ENCODE data around the gene PCSK5. TPM values are rescaled to one million over a fixed set of nuclear protein-coding genes. Genes with fewer than 3 reads are reported as not detected.

Gene PCSK5
- total RNA-seq, 1 experiment from 2014 or later: 13.3 TPM

DNA sequence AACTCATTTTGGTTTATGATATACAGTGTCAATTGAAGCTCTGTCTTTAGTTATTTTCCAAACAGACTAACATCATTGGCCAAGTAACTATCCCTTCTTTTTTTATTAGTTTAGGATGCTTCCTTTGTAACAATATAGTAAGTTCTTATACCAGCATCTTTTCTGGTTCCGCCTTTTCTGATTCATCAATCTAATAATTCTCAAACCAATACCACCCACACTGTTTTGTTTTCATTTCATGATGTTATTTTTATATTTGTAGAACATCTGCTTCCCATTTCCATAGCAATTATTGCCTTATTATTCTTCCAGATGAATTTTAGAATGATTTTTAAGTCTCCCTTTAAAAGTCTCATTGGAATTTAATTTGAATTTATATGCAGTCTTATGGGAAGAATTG lies 285.7 kb downstream of the PCSK5 start:
- DNase-seq (ENCODE audit: extremely low read depth, low read depth): no peak

DNA sequence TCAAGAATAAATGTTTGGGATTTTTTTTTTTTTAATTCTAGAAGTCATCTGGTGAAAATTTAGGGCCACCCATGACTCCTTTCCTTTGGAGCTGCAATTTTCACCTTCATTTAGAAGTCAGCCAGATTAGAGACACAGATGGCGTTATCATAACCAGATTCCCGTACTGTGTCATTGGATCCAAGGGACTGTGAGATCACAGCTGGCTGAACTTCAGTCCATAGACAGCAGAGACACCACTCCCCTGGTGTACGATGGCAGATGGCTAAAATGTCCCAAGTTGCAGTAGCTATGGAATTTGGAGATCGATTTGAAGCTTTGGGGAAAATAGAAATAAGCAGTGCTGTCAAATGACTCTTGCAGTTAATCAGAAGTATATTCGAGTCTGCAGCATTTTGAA lies 287.5 kb downstream of the PCSK5 start:
- no peak for DNase-seq (ENCODE audit: extremely low read depth, low read depth)

DNA sequence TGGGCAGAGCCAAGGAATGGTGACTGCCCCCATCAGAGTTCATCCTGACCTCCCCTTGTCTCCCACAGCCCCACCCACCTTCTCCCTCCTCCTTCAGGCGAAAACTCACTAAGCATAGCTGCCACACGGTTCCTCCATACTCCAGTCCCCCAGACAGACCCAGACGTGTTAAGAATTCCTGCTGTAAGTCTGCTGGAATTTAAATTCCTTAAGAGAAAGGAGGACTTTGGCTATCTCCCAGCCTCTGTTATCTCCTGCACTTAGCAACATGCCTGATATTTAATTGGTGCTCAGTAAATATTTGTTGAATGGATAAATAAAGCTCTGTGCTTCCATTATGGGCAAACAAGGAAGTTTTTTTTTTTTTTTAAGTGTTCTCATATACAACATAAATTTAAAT lies 290.1 kb downstream of the PCSK5 start:
- no peak for DNase-seq (ENCODE audit: extremely low read depth, low read depth)

DNA sequence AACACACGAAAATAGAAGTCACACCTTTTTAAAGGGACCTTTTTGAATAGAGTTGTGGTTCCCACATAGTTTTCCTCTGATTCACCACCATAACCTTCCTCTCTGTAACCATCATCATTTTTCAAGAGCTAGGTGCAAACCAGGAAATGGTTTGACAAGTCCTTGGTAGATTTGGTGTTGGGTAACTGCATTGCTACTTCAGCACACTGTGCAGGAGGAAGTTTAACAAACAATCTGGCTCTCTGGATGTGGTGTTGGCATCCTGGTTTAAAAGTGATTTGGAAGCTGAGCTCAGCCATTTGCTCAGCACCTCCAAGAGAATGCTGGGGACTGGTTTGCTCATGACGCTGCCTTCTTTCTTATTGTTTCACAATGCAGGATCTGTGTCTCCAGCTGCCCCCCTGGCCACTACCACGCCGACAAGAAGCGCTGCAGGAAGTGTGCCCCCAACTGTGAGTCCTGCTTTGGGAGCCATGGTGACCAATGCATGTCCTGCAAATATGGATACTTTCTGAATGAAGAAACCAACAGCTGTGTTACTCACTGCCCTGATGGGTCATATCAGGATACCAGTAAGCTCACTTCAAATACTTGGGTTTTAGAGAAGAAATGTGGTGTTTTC lies 290.7 kb downstream of the PCSK5 start:
- peak; percentile 5 for DNase-seq (ENCODE audit: extremely low read depth, low read depth)

DNA sequence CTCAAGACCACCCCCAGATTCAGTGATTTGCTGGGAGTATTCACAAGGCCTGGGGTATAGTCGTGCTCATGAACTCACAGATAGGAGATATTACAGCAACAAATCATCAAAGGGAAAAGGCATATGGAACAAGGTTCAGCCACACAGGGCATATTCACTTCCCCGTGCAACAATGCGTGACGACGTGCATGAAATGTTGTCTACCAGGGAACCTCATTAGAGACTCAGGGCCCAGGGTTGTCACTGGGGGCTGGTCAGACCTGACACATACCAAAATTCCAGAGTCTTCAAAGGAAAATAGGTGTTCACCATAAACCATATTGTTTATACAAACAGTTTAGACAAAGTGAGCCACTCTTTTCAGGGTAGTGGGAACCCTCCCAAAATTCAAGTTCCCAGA lies 291.3 kb downstream of the PCSK5 start:
- DNase-seq (ENCODE audit: extremely low read depth, low read depth): no peak

DNA sequence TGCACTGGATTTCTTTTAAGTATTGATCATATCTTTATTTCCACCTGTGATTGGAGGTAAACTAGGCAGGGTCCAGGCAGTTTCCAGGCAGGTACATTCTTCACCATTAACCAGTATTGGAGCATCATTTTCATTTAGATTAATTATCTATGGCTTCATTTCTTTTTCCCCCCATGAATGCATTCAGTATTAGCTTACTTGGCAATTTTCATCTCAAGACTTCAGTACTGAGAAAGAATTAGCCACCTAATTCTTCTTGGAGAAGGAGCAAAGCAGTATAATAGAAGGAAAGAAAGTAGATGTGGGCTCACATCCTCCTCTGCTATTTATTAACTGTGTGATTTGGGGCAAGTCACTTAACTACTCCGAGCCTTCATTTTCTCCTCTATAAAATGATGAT lies 295.0 kb downstream of the PCSK5 start:
- DNase-seq (ENCODE audit: extremely low read depth, low read depth): no peak

DNA sequence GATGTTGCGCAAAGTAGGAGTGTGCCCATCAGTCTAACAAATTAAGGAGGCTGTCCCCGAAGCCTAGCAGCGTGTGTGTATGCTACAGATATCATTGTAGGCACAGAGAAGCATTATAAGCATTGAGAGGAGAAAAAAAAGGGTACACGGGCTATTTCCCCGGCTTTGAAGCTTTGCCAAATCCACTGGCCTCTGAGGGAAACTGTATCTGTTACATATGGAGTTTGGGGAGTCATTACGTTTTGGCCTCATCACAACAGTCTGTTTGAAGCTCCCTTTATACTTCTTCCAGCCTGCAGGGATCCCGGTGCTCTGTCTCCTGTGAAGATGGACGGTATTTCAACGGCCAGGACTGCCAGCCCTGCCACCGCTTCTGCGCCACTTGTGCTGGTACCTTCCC lies 297.8 kb downstream of the PCSK5 start:
- no peak for DNase-seq (ENCODE audit: extremely low read depth, low read depth)

DNA sequence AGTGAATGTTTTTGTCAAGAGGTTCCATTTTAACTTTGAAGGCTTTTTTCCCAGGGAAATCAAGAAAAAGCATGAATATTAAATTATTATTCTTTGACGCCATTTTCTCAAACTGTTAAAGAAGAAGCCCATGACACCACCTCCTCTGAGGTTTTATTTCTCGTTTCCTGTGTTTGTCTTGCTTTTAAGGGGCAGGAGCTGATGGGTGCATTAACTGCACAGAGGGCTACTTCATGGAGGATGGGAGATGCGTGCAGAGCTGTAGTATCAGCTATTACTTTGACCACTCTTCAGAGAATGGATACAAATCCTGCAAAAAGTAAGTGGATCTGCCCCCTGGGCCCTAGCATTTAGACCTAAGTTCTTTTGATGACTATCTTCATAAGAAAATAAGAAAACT lies 298.4 kb downstream of the PCSK5 start:
- no peak for DNase-seq (ENCODE audit: extremely low read depth, low read depth)

DNA sequence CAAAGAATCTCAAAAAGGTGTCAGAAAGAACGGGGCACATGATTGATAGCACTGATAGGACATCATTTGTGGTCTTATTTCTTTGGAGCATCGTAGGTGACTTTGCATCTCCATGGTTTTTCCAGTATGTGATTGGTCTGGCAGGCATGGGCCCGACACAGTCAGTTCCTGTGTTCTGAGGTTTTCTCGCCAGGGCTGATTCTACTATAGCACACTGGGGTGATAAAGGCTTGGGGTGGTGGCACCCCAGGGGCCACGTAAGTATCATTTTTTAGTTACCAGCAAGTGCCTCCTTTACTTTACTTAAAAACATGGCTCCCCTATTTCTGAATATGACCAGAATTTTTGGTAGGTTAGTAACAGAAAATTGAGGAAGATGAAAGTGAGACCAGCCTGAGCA lies 301.0 kb downstream of the PCSK5 start:
- DNase-seq (ENCODE audit: extremely low read depth, low read depth): no peak

DNA sequence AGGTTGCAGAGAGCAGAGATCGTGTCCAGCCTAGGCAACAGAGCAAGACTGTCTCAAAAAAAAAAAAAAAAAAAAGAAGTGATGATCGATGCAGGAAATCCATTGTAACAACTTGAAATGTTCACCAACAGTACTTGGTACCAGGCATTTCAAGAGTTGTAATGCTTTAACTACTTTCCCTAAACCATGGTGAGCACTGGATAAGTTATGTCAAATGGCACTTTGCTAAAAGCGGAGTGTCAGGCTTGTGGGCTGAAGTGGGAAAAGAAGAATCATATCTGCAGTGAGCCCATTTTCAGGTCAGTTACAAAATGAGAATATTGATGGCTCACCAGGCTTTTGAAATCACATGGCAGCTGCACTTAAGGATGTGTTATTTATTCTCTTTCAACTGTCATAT lies 301.5 kb downstream of the PCSK5 start:
- DNase-seq (ENCODE audit: extremely low read depth, low read depth): no peak

DNA sequence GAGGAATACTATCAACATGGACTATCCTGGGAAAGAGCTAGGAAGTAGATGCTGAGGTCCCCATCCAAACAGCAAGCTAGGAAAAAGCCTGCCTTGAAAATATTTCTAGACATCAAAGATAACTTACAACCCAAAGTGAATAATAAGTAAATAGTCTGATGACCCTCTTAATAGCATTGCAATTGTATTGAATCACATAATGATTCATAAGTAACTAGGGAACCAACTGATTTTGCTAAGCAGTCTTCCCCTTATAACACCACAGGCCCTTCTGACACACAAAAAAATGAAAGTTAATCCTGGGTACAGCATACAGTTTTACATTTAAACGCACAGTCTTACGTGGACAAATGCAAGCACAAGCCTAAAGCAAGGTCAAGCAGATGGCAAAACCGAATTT lies 304.4 kb downstream of the PCSK5 start:
- DNase-seq (ENCODE audit: extremely low read depth, low read depth): no peak

DNA sequence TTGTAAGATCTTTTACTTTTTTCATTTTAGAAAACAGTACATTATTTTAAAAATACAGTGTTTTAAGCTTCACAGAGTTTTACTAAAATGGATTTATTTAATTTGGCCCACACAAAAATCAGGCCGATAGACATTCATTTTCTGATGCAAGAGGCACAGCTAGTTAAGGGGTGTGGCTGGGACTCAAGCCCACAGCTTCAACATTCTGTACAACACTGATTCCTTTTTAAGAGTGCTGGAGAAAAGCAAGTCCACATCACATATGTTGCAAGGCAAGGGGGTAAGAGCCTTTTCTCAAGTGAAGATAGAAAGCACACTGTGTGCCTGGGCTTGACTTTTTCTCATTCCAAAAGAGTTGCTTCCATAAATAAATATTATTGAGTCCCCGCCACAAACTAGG lies 307.9 kb downstream of the PCSK5 start:
- no peak for DNase-seq (ENCODE audit: extremely low read depth, low read depth)

DNA sequence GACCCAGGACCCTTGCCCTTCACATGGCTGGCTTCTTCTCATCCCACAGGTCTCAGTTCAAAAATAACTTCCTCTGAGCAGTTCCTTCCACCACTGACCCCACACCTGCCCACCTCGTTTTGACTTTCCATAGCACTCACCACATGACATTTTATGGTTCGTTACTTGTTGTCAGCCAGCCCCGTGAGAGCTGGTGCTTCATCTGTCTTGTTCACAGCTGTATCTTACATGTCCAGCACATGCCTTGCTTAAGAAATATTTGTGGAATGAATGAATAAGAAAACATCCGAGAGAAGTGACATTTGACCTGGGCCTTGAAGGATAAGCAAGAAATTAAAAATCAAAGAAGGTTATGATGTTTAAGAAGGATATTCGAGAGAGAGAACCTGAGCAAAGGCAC lies 309.8 kb downstream of the PCSK5 start:
- DNase-seq (ENCODE audit: extremely low read depth, low read depth): no peak

DNA sequence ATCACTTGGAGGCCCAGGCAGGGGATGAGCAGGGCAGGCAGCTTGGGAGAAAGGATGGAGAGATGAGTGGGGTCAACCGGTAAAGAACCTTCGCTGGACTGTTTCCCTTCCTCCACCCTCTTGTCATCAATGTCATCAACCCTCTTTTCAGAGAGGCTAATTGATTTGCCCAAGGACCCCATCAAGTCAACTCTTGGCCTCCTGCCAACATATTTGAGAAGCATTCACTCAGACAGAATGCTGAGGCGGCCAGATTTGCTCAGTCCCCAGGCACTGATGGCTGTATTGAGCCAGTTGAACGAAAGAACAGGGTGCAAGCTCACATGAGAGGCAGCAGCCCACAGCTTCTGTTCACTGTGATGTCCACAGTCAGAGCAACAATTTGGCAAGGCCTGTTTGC lies 310.3 kb downstream of the PCSK5 start:
- DNase-seq (ENCODE audit: extremely low read depth, low read depth): no peak

DNA sequence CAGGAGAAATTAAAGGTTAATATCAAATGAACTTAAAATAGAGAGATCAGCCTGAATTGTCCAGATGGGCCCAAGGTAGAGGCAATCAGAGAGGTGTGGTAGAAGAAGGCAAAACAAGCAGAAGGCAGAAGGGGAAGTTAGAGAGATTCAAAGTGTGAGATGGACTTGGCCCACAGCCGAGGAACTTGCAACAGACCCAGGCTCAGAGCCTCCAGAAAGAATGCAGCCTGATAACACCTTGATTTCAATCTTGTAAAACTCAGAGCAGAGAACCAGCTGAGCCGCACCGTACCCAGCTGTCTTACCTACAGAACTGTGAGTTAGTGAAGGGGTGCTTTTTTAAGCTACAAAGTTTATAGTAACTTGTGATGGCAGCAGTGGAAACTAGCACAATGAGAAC lies 312.9 kb downstream of the PCSK5 start:
- DNase-seq (ENCODE audit: extremely low read depth, low read depth): no peak

DNA sequence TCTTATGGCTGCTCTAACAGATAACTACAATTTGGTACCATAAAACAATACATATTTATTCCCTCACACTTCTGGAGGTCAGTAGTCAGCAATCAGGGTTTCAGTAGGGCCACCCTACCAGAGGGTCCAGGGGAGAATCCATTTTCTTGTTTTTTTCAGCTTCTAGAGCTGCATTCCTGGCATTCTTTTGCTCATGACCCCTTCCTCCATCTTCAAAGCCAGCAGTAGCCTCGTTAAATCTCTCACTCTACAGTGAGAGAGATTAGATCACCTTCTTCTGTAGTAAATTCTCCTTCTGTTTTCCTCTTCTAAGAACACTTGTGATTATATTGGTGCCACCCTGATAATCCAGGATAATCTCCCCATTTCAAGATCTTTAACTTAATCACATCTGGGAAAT lies 316.3 kb downstream of the PCSK5 start:
- no peak for DNase-seq (ENCODE audit: extremely low read depth, low read depth)

DNA sequence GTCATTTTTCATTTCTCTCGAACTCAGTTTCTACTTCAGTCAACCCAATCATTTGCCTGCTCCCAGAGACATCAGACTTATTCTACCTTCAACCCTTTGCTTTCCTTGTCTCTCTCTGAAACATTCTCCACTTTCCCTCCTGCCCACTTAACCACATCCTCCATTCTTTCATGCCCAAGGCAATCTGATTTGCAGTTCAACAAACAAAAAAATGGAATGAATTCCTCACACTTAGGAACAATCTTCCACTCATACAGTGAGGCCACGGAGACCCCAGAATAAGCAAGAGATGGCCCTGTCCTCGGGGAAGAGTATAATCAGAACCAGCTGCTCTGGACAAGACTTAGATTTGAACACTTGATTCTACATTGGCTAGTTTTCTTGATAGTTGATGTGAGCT lies 323.3 kb downstream of the PCSK5 start:
- DNase-seq (ENCODE audit: extremely low read depth, low read depth): no peak

DNA sequence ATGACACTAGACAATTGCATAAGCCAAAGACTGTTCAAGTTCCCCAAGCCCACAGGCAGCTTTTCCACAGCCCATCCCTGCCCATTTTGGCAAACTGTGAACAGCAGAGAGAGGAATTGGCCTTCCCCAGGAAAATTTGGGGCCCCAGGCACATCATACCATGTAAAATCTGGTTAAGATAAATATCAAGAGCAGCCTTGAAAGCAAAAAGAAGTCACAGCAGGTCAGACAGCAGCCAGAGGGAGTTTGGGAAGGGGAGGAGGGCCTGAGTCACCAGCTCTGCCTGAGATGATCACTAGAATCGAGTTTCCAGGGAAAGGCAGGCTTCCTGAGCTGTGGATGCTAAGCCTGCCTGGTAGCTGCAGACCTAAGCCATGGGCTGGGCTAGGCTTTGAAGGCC lies 324.6 kb downstream of the PCSK5 start:
- DNase-seq (ENCODE audit: extremely low read depth, low read depth): no peak

DNA sequence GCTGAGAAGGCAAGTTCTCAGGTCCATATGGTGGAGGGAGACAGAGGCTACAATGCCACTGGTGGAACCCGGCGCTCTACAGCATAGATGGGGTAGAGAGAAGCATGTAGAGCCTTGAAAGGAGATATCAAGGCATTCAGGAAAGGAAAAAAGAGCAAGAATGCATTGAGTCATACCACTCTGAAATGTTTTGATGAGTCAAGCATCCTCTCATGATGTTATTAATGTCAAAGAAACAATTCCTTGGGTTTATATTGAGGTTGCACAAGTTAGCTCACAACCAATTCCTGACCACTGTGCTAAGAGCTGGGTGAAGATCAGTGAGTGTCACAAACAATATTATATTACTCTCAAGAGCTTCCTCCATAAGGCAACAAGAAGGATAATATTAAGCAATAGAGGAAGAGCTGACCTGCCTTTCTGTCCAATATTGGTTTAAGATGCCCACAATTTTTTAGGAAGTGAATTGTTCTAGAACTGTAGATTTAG lies 325.7 kb downstream of the PCSK5 start:
- peak; percentile 41 for DNase-seq (ENCODE audit: extremely low read depth, low read depth)

DNA sequence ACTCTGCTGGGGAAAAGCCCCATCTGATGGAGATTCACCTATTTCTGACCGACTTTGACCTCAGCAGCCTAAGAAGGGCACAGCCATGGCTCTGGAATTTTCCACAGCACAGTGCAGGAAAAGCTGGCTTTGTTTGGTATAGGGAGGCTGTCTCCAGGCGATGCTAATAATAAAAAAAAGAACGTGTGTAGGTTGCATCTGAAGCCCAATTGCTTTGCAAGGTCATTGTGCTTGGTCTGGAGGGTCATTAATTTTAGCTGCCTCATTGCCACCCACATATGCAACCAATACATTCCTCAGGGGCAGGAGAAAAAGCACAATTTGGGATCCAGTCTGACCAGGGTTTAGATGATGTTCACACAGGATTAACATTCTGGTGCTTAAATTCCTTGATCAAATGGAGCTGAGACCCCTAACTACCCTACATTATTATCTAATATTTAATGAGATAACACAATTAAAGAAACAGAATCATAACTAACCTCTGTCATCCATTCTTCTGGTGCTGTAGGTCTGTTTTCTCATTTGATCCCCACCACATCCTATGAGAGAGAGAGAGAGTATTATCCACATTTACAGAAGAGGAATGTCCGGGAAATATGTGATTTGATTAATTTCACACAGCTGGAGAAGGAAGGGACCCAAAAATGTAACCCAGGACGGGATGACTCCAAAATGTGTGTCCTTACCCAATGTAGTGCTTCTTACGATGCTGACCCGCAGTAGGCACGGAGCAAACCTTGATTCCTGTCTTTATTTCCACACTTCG lies 327.8 kb downstream of the PCSK5 start:
- DNase-seq (ENCODE audit: extremely low read depth, low read depth): no peak

DNA sequence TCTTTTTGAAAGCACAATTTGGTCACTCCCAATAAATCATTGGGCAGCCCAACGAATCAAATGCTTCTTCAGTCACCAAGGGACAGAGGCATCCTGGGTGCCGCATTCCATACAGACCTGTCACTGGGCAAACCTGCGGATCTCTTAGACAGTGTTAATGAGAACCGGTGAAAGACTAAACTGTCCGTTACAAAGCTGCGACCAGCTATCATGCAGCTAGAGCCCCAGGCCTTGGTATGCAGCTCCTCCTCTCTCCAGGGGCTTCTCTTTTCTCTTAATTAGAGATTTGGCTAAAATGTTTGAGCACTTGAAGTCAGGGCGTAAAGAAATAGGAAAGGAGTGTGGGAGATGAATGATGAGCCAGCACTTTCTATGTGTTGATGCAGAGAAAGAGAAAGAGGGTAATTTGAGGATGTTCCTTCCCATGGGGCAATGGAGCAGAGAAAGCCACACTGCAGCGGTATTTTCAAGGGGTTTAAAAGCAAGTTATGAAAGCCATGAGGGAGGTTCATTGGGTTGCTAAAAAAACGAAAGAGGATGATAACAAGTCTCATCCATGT lies 328.5 kb downstream of the PCSK5 start:
- DNase-seq (ENCODE audit: extremely low read depth, low read depth): peak; percentile 22

DNA sequence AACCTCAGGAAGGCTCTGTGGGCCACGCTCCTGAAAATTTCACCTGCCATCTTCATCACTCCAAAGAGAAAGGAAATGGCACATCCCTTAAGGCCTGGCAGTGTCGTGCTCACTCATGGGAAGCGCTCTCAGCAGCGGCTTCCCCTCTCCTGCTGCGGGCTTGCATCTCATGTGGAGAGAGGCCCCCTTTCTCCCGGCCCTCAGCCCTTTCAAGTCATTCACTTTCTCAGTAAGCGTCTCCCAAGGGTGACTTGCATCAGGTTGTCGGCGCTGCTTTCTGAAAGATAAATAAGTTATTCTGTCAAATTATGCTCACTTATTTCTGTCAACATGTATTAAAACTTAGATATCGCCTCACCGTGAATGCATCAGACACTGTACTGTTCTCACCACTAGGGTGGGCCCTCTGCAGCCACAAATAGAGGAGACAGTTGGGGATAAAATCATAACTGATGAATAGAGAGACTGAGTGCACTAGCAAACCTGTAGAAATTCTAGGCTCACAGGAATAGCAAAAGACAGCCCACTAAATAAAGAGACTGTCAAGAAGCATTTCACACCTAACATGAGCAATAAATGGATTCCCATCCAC lies 329.2 kb downstream of the PCSK5 start:
- no peak for DNase-seq (ENCODE audit: extremely low read depth, low read depth)
